Tibial nerve (tissue), 4 donors: Measurements from ENCODE around the gene CRBN.

Source experiments
- CTCF ChIP-seq, 5 experiments: fragments of 200-600 bp in 3 of 5; fragments of 450-650 bp in 2 of 5; sonication (generic) in 3 of 5; IDR thresholded peaks; one replicate each; pipeline ENCODE4 v1.5.1; 2016 to 2019; ENCODE audit warnings: antibody characterized with exemption in 5 of 5, mild to moderate bottlenecking in 3 of 5, moderate library complexity in 2 of 5
- EP300 ChIP-seq, 2 donors: sonication (generic); formaldehyde crosslinking; IDR thresholded peaks; one replicate each; pipeline ENCODE4 v1.6.1; 2017; ENCODE audit warnings: antibody characterized with exemption in 2 of 2, mild to moderate bottlenecking in 1 of 2
- POLR2A ChIP-seq, 2 donors: fragments of 450-650 bp; IDR thresholded peaks; one replicate each; pipeline ENCODE4 v1.6.1; 2017; ENCODE audit warnings: antibody characterized with exemption in 2 of 2, mild to moderate bottlenecking in 2 of 2, moderate library complexity in 2 of 2

GRCh38 chr3:3221528-3221927, 42.0 kb upstream of the CRBN start:
- TF ChIP-seq CTCF (IDR thresholded peaks at IDR 0.05) (no peak), POLR2A (IDR thresholded peaks at IDR 0.05) (no peak), EP300 (IDR thresholded peaks at IDR 0.05) (no peak)
